ENCODE results near the gene CEBPA. TPM values are rescaled to one million over a fixed set of nuclear protein-coding genes. Genes with fewer than 3 reads are reported as not detected.

Gene CEBPA
- total RNA-seq, 4 donors from 2014 or later, result 12.9 to 31.0 (median 17.4) TPM

DNA sequence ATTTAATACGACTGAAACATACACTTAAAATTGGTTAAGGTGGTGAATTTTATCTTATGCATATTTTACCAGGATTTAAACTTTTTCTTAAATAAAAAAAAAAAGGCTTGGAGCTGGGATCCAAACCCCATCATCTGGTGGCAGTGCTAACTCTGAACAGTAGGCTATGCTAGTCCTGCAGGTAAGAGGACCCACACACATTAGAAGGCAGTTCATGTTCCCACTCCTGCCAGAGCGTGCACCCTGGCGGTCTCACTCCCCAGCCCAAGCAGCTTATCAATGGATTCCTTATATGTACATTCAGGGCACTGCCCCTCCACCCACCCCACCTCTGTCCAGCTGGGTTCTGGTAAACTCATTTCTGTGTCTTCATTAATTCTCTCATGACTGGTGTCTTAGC, 31.3 kb upstream of the CEBPA start:
- H3K27me3 ChIP-seq, result no peaks in the 10 kb centered on the region
- 82 to 84% methylated on average over 3 of the region's 3 CpGs for WGBS, 2 donors
- no peak overlapping the region for H3K4me3 ChIP-seq (replicated peaks in 1 of 3)
- DNase-seq, result no peak
- intact Hi-C loops (cut with DNase I), result no loop called here
- no peaks in the 10 kb centered on the region for H3K9me3 ChIP-seq
- TF ChIP-seq POLR2A (IDR thresholded peaks at IDR 0.05), result no peak
- TF ChIP-seq, protein P1, sequence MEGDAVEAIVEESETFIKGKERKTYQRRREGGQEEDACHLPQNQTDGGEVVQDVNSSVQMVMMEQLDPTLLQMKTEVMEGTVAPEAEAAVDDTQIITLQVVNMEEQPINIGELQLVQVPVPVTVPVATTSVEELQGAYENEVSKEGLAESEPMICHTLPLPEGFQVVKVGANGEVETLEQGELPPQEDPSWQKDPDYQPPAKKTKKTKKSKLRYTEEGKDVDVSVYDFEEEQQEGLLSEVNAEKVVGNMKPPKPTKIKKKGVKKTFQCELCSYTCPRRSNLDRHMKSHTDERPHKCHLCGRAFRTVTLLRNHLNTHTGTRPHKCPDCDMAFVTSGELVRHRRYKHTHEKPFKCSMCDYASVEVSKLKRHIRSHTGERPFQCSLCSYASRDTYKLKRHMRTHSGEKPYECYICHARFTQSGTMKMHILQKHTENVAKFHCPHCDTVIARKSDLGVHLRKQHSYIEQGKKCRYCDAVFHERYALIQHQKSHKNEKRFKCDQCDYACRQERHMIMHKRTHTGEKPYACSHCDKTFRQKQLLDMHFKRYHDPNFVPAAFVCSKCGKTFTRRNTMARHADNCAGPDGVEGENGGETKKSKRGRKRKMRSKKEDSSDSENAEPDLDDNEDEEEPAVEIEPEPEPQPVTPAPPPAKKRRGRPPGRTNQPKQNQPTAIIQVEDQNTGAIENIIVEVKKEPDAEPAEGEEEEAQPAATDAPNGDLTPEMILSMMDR (IDR thresholded peaks at IDR 0.05), result no peak
- H3K36me3 ChIP-seq, result no peaks in the 10 kb centered on the region
- no peaks in the 10 kb centered on the region for H3K4me1 ChIP-seq
- no peak overlapping the region for H3K27ac ChIP-seq

DNA sequence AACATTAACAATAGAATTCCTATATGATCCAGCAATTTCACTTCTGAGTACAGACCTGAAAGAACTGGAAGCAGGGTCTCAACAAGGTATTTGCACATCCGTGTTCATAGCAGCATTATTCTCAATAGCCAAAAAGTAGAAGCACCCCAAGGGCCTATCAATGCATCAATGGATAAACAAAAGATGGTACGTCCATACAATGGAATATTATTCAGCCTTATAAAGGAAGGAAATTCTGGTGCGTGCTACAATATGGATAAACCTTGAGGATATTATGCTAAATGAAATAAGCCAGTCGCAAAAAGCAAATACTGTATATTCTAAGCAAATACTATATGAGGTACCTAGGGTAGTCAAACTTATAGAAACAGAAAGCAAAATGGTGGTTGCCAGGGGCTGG, 30.8 kb upstream of the CEBPA start:
- no peak overlapping the region for H3K27ac ChIP-seq
- no peak for DNase-seq
- no peak overlapping the region for H3K4me3 ChIP-seq (replicated peaks in 1 of 3)
- intact Hi-C loops (cut with DNase I), result no loop called here
- H3K4me1 ChIP-seq, result no peaks in the 10 kb centered on the region
- H3K9me3 ChIP-seq, result no peaks in the 10 kb centered on the region
- H3K27me3 ChIP-seq, result no peaks in the 10 kb centered on the region
- 97% methylated on average over 4 of the region's 4 CpGs for WGBS, 2 donors
- TF ChIP-seq, protein P1 (IDR thresholded peaks at IDR 0.05), result no peak
- TF ChIP-seq POLR2A (IDR thresholded peaks at IDR 0.05), result no peak
- H3K36me3 ChIP-seq, result no peaks in the 10 kb centered on the region

DNA sequence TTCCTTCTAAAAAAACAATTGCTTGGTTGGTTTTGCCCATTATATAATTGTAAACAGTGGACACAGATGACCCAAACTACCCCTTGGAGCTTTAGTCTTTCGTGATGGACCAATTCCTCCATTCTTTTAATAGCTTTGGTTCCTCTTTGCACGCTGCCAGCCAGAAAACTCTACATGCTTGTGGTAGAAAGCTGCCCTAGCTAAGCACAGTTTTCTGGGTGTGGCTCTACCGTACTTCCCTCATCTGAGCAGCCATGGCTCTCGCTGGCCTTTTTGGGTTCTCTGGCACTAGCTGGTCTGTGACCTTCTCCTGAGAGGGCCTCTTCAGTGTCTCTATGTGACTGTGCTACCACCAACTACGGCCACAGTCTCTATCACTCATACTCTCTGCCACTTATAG, 29.9 kb upstream of the CEBPA start:
- intact Hi-C loops (cut with DNase I), result no loop called here
- Histone ChIP-seq H3K9me3 (no peaks in the 10 kb centered on the region), H3K27me3 (no peaks in the 10 kb centered on the region), H3K36me3 (no peaks in the 10 kb centered on the region), H3K27ac (no peak overlapping the region), H3K4me3 (replicated peaks in 1 of 3) (no peak overlapping the region), H3K4me1 (no peaks in the 10 kb centered on the region)
- TF ChIP-seq, protein P1 (IDR thresholded peaks at IDR 0.05), result no peak
- no peak for TF ChIP-seq POLR2A (IDR thresholded peaks at IDR 0.05)
- 88 to 90% methylated on average over 5 of the region's 5 CpGs for WGBS, 2 donors
- no peak for DNase-seq

DNA sequence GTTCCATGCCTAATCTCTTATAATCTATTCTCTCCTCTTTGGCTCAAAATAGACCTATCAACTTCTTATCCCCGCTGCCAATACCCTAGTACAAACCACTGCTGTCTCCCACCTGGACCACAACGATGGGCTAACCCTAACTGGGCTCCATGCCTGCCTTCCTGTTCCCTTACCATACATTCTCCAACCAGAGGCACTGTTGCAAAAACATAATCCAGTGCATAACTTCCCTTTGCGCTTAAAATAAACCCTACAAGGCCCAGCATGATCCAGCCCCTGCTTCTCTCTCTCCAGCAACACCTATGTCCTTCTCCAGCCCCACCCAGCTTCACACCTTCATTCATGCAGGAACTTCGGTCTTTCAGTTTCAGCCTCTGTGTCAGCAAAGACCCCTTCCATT, 27.4 kb upstream of the CEBPA start:
- DNase-seq, result no peak
- no peak overlapping the region for H3K27ac ChIP-seq
- H3K4me1 ChIP-seq, result no peaks in the 10 kb centered on the region
- WGBS, 2 donors, result 85 to 89% methylated on average over 4 of the region's 4 CpGs
- TF ChIP-seq POLR2A (IDR thresholded peaks at IDR 0.05), result no peak
- TF ChIP-seq, protein P1 (IDR thresholded peaks at IDR 0.05), result no peak
- no peaks in the 10 kb centered on the region for H3K27me3 ChIP-seq
- no peaks in the 10 kb centered on the region for H3K36me3 ChIP-seq
- intact Hi-C loops (cut with DNase I), result no loop called here
- H3K4me3 ChIP-seq (replicated peaks in 1 of 3), result no peak overlapping the region
- no peaks in the 10 kb centered on the region for H3K9me3 ChIP-seq

DNA sequence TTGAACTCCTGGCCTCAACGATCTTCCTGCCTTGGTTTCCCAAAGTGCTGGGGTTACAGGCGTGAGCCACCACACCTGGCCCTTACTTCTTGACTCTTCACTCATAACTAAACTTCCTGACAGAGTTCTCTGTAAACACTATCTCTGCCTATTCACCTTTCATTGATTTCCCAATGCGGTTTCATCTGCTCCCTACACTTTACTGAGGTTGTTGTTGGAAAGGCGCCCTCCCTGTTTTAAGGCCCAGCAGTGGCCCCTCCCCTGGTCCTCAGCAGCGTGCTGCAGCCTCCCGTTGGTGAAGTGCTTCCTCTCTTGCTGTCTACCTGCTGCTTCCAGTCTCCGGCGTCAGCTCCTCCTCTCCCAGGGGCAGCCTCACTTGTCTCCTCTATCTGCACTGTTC, 26.7 kb upstream of the CEBPA start:
- no peak for DNase-seq
- TF ChIP-seq, protein P1 (IDR thresholded peaks at IDR 0.05), result no peak
- TF ChIP-seq POLR2A (IDR thresholded peaks at IDR 0.05), result no peak
- Histone ChIP-seq H3K4me3 (replicated peaks in 1 of 3) (no peak overlapping the region), H3K9me3 (no peaks in the 10 kb centered on the region), H3K27me3 (no peaks in the 10 kb centered on the region), H3K4me1 (no peaks in the 10 kb centered on the region), H3K27ac (no peak overlapping the region), H3K36me3 (no peaks in the 10 kb centered on the region)
- intact Hi-C loops (cut with DNase I), result no loop called here
- WGBS, 2 donors, result 59 to 81% methylated on average over 8 of the region's 8 CpGs
